ENCODE results near the gene IL1RAPL1. TPM values are rescaled to one million over a fixed set of nuclear protein-coding genes. Genes with fewer than 3 reads are reported as not detected.

Gene IL1RAPL1
- total RNA-seq, 1 donor from 2014 or later: 3.6 TPM

GRCh38 chrX:28552882-28553829 lies 34.1 kb upstream of the IL1RAPL1 start:
- H3K27ac Mint-ChIP-seq: no peak overlapping the region
- H3K4me1 Mint-ChIP-seq (ENCODE audit: low read depth): peaks cover 3% of the 10 kb centered on the region
- DNase-seq (ENCODE audit: low spot score, unreplicated experiment): no peak
- no peak overlapping the region for H3K4me3 Mint-ChIP-seq (ENCODE audit: low read depth)
- no peaks in the 10 kb centered on the region for H3K27me3 Mint-ChIP-seq
- peaks cover 12% of the 10 kb centered on the region for H3K9me3 Mint-ChIP-seq (ENCODE audit: low read depth)
- H3K36me3 Mint-ChIP-seq (ENCODE audit: insufficient read depth): no peaks in the 10 kb centered on the region
- TF ChIP-seq CTCF (IDR thresholded peaks at IDR 0.05; ENCODE audit: unreplicated experiment): no peak

GRCh38 chrX:28576117-28576516 lies 11.1 kb upstream of the IL1RAPL1 start:
- Mint-ChIP-seq H3K4me3 (ENCODE audit: low read depth) (no peak overlapping the region), H3K27me3 (no peaks in the 10 kb centered on the region), H3K9me3 (ENCODE audit: low read depth) (no peaks in the 10 kb centered on the region), H3K4me1 (ENCODE audit: low read depth) (no peaks in the 10 kb centered on the region), H3K36me3 (ENCODE audit: insufficient read depth) (no peaks in the 10 kb centered on the region), H3K27ac (no peak overlapping the region)
- DNase-seq (ENCODE audit: low spot score, unreplicated experiment): no peak
- TF ChIP-seq CTCF (IDR thresholded peaks at IDR 0.05; ENCODE audit: unreplicated experiment): no peak

- no peaks in the 10 kb centered on the region for H3K9me3 Mint-ChIP-seq (ENCODE audit: low read depth)
- no peaks in the 10 kb centered on the region for H3K36me3 Mint-ChIP-seq (ENCODE audit: insufficient read depth)
- H3K4me1 Mint-ChIP-seq (ENCODE audit: low read depth): peaks cover 8% of the 10 kb centered on the region
- H3K27ac Mint-ChIP-seq: no peak overlapping the region
- no peak for DNase-seq (ENCODE audit: low spot score, unreplicated experiment)
- no peaks in the 10 kb centered on the region for H3K27me3 Mint-ChIP-seq
- no peak overlapping the region for H3K4me3 Mint-ChIP-seq (ENCODE audit: low read depth)
- TF ChIP-seq CTCF (IDR thresholded peaks at IDR 0.05; ENCODE audit: unreplicated experiment): no peak
Measured at GRCh38 chrX:28581522-28581921, 5.7 kb upstream of the IL1RAPL1 start.

GRCh38 chrX:28582511-28582910 lies 4.7 kb upstream of the IL1RAPL1 start:
- H3K4me1 Mint-ChIP-seq (ENCODE audit: low read depth): peaks cover 8% of the 10 kb centered on the region
- no peak overlapping the region for H3K27ac Mint-ChIP-seq
- no peak overlapping the region for H3K4me3 Mint-ChIP-seq (ENCODE audit: low read depth)
- no peak for TF ChIP-seq CTCF (IDR thresholded peaks at IDR 0.05; ENCODE audit: unreplicated experiment)
- no peaks in the 10 kb centered on the region for H3K36me3 Mint-ChIP-seq (ENCODE audit: insufficient read depth)
- DNase-seq (ENCODE audit: low spot score, unreplicated experiment): no peak
- H3K27me3 Mint-ChIP-seq: no peaks in the 10 kb centered on the region
- H3K9me3 Mint-ChIP-seq (ENCODE audit: low read depth): no peaks in the 10 kb centered on the region

GRCh38 chrX:28584025-28584424 lies 3.2 kb upstream of the IL1RAPL1 start:
- no peak for DNase-seq (ENCODE audit: low spot score, unreplicated experiment)
- Mint-ChIP-seq H3K36me3 (ENCODE audit: insufficient read depth) (no peaks in the 10 kb centered on the region), H3K27ac (no peak overlapping the region), H3K4me3 (ENCODE audit: low read depth) (no peak overlapping the region), H3K9me3 (ENCODE audit: low read depth) (no peaks in the 10 kb centered on the region), H3K4me1 (ENCODE audit: low read depth) (peaks cover 8% of the 10 kb centered on the region), H3K27me3 (no peaks in the 10 kb centered on the region)
- no peak for TF ChIP-seq CTCF (IDR thresholded peaks at IDR 0.05; ENCODE audit: unreplicated experiment)
